ENCODE results near the gene CPT1C.

DNA sequence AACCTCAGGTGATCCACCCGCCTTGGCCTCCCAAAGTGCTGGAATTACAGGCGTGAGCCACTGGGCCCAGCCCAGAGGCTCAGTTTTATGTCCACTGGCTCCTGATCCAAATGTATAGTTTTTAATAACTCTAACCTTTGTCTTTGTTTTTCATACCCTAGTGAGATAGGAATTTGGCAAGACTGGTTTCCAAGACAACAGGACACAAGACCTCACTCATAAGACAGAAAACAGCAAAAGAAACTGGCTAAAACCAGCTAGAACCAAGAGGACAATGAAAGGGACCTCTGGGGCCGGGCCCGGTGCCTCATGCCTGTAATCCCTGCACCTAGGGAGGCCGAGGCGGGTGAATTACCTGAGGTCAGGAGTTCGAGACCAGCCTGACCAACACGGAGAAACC is 27.6 kb downstream of the CPT1C start:
- TF ChIP-seq POLR2A (IDR thresholded peaks at IDR 0.05; ENCODE audit: low read length) (no peak), GATA1 (IDR thresholded peaks at IDR 0.05; ENCODE audit: low read depth, low read length) (no peak)

Data from erythroblast (primary cell).